Measurements from ENCODE around the gene ZDHHC12.

ZDHHC12 gene

GRCh38 chr9:128750926-128751595, 27.1 kb upstream of the ZDHHC12 start:
- Histone ChIP-seq H3K4me1 (ENCODE audit: control insufficient read depth, insufficient read depth, low read length) (no peaks in the 10 kb centered on the region), H3K36me3 (ENCODE audit: control insufficient read depth, insufficient read depth, low read length) (peaks cover 14% of the 10 kb centered on the region), H3K9ac (ENCODE audit: low read length) (no peak overlapping the region), H3K27me3 (ENCODE audit: control insufficient read depth, insufficient read depth, low read length) (no peaks in the 10 kb centered on the region), H3K4me3 (ENCODE audit: low read length) (no peak overlapping the region), H3K27ac (ENCODE audit: low read depth, low read length) (no peak overlapping the region)

GRCh38 chr9:128747241-128747640, 23.3 kb upstream of the ZDHHC12 start:
- H3K4me3 ChIP-seq (ENCODE audit: low read length) = no peak overlapping the region
- H3K27ac ChIP-seq (ENCODE audit: low read depth, low read length) = no peak overlapping the region

GRCh38 chr9:128743421-128743820, 19.5 kb upstream of the ZDHHC12 start:
- H3K9ac ChIP-seq (ENCODE audit: low read length) = no peak overlapping the region
- no peaks in the 10 kb centered on the region for H3K27me3 ChIP-seq (ENCODE audit: control insufficient read depth, insufficient read depth, low read length)
- no peaks in the 10 kb centered on the region for H3K4me1 ChIP-seq (ENCODE audit: control insufficient read depth, insufficient read depth, low read length)
- no peak overlapping the region for H3K27ac ChIP-seq (ENCODE audit: low read depth, low read length)
- peaks cover 15% of the 10 kb centered on the region for H3K36me3 ChIP-seq (ENCODE audit: control insufficient read depth, insufficient read depth, low read length)
- H3K4me3 ChIP-seq (ENCODE audit: low read length) = no peak overlapping the region

More at GRCh38 chr9:128747241-128747640, 23.3 kb upstream of the ZDHHC12 start:
- no peaks in the 10 kb centered on the region for H3K4me1 ChIP-seq (ENCODE audit: control insufficient read depth, insufficient read depth, low read length)
- no peaks in the 10 kb centered on the region for H3K36me3 ChIP-seq (ENCODE audit: control insufficient read depth, insufficient read depth, low read length)
- no peaks in the 10 kb centered on the region for H3K27me3 ChIP-seq (ENCODE audit: control insufficient read depth, insufficient read depth, low read length)
- no peak overlapping the region for H3K9ac ChIP-seq (ENCODE audit: low read length)

DNA sequence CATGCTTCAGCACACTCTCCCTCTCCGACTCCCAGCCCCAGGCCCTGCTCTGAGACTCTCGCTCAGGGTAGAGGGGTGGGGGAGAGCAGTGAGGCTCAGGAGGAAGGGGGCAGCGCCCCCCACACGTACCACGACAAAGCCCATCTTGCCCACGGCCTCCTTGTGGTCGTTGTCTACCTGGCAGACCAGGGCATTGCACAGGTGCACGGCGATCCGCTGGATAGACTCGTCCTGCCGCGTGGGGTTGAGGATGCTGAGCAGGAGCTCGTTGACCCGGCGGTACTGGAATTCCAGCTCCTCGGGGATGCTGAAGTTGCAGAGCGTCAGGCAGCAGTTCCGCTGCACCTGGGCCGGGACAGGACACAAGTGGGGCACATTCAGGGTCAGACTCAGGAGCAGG, 18.5 kb upstream of the ZDHHC12 start:
- Histone ChIP-seq H3K36me3 (ENCODE audit: control insufficient read depth, insufficient read depth, low read length) (peaks cover 16% of the 10 kb centered on the region), H3K4me1 (ENCODE audit: control insufficient read depth, insufficient read depth, low read length) (no peaks in the 10 kb centered on the region), H3K9ac (ENCODE audit: low read length) (no peak overlapping the region), H3K27me3 (ENCODE audit: control insufficient read depth, insufficient read depth, low read length) (no peaks in the 10 kb centered on the region), H3K27ac (ENCODE audit: low read depth, low read length) (no peak overlapping the region), H3K4me3 (ENCODE audit: low read length) (no peak overlapping the region)

- Histone ChIP-seq H3K36me3 (ENCODE audit: control insufficient read depth, insufficient read depth, low read length) (peaks cover 19% of the 10 kb centered on the region), H3K4me3 (ENCODE audit: low read length) (no peak overlapping the region), H3K4me1 (ENCODE audit: control insufficient read depth, insufficient read depth, low read length) (no peaks in the 10 kb centered on the region), H3K27me3 (ENCODE audit: control insufficient read depth, insufficient read depth, low read length) (no peaks in the 10 kb centered on the region), H3K9ac (ENCODE audit: low read length) (no peak overlapping the region), H3K27ac (ENCODE audit: low read depth, low read length) (no peak overlapping the region)
These were observed 11.4 kb upstream of the ZDHHC12 start for GRCh38 chr9:128735373-128735772.

GRCh38 chr9:128733256-128733655, 9.3 kb upstream of the ZDHHC12 start:
- Histone ChIP-seq H3K27me3 (ENCODE audit: control insufficient read depth, insufficient read depth, low read length) (no peaks in the 10 kb centered on the region), H3K4me1 (ENCODE audit: control insufficient read depth, insufficient read depth, low read length) (no peaks in the 10 kb centered on the region), H3K9ac (ENCODE audit: low read length) (no peak overlapping the region), H3K36me3 (ENCODE audit: control insufficient read depth, insufficient read depth, low read length) (peaks cover 9% of the 10 kb centered on the region), H3K4me3 (ENCODE audit: low read length) (no peak overlapping the region), H3K27ac (ENCODE audit: low read depth, low read length) (no peak overlapping the region)

DNA sequence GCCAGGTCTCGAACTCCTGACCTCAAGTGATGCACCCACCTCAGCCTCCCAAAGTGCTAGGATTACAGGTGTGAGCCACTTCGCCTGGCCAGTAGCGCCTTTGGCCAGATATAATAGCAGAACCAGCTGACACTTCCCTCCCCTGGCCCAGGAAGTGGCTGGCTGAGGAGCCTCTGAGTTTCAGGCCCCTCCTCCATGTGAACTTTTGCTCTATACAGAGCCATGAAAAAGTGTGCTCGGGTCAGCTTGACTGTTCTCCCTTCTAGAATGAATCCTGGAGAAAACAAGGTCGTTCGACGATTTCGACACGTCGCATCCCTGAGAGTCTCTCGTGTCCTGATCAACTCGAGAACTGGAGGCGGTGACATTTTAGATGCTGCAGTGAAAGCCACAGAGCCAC, 8.6 kb upstream of the ZDHHC12 start:
- Histone ChIP-seq H3K9ac (ENCODE audit: low read length) (no peak overlapping the region), H3K27ac (ENCODE audit: low read depth, low read length) (no peak overlapping the region), H3K4me1 (ENCODE audit: control insufficient read depth, insufficient read depth, low read length) (no peaks in the 10 kb centered on the region), H3K27me3 (ENCODE audit: control insufficient read depth, insufficient read depth, low read length) (no peaks in the 10 kb centered on the region), H3K4me3 (ENCODE audit: low read length) (no peak overlapping the region), H3K36me3 (ENCODE audit: control insufficient read depth, insufficient read depth, low read length) (peaks cover 9% of the 10 kb centered on the region)

DNA sequence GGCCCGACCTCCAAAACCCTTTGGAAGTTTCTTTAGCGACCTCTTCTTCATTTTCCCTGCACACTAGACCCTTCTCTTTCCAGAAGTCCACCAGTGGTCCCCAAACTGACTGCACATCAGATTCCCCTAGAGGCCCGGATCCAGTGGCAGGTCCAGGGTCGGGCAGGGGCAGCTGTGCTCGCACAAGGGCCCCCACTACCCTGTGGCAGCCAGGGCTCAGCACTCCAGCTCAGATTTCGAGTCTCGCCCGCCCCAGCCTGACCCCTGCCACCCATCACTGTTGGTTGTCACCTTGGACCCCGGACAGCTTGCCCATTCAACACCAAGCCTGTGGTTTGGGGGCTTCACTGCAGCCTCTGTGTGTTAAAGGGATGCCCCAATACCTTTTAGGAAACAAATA, 7.8 kb upstream of the ZDHHC12 start:
- no peaks in the 10 kb centered on the region for H3K4me1 ChIP-seq (ENCODE audit: control insufficient read depth, insufficient read depth, low read length)
- peaks cover 5% of the 10 kb centered on the region for H3K36me3 ChIP-seq (ENCODE audit: control insufficient read depth, insufficient read depth, low read length)
- no peak overlapping the region for H3K9ac ChIP-seq (ENCODE audit: low read length)
- H3K27ac ChIP-seq (ENCODE audit: low read depth, low read length) = no peak overlapping the region
- H3K4me3 ChIP-seq (ENCODE audit: low read length) = no peak overlapping the region
- H3K27me3 ChIP-seq (ENCODE audit: control insufficient read depth, insufficient read depth, low read length) = no peaks in the 10 kb centered on the region

GRCh38 chr9:128731093-128731492, 7.2 kb upstream of the ZDHHC12 start:
- H3K4me1 ChIP-seq (ENCODE audit: control insufficient read depth, insufficient read depth, low read length) = no peaks in the 10 kb centered on the region
- H3K9ac ChIP-seq (ENCODE audit: low read length) = no peak overlapping the region
- no peaks in the 10 kb centered on the region for H3K27me3 ChIP-seq (ENCODE audit: control insufficient read depth, insufficient read depth, low read length)
- no peak overlapping the region for H3K27ac ChIP-seq (ENCODE audit: low read depth, low read length)
- H3K36me3 ChIP-seq (ENCODE audit: control insufficient read depth, insufficient read depth, low read length) = peaks cover 5% of the 10 kb centered on the region
- H3K4me3 ChIP-seq (ENCODE audit: low read length) = no peak overlapping the region

GRCh38 chr9:128729766-128730517, 6.0 kb upstream of the ZDHHC12 start:
- H3K27me3 ChIP-seq (ENCODE audit: control insufficient read depth, insufficient read depth, low read length) = no peaks in the 10 kb centered on the region
- H3K36me3 ChIP-seq (ENCODE audit: control insufficient read depth, insufficient read depth, low read length) = peaks cover 5% of the 10 kb centered on the region
- no peak overlapping the region for H3K27ac ChIP-seq (ENCODE audit: low read depth, low read length)
- no peak overlapping the region for H3K4me3 ChIP-seq (ENCODE audit: low read length)
- no peaks in the 10 kb centered on the region for H3K4me1 ChIP-seq (ENCODE audit: control insufficient read depth, insufficient read depth, low read length)
- H3K9ac ChIP-seq (ENCODE audit: low read length) = no peak overlapping the region

- Histone ChIP-seq H3K4me1 (ENCODE audit: control insufficient read depth, insufficient read depth, low read length) (no peaks in the 10 kb centered on the region), H3K27ac (ENCODE audit: low read depth, low read length) (no peak overlapping the region)
These were observed 5.4 kb upstream of the ZDHHC12 start for GRCh38 chr9:128729302-128729701.

GRCh38 chr9:128728298-128728697, 4.4 kb upstream of the ZDHHC12 start:
- Histone ChIP-seq H3K9ac (ENCODE audit: low read length) (no peak overlapping the region), H3K27ac (ENCODE audit: low read depth, low read length) (no peak overlapping the region)

More at GRCh38 chr9:128729302-128729701, 5.4 kb upstream of the ZDHHC12 start:
- Histone ChIP-seq H3K36me3 (ENCODE audit: control insufficient read depth, insufficient read depth, low read length) (no peaks in the 10 kb centered on the region), H3K27me3 (ENCODE audit: control insufficient read depth, insufficient read depth, low read length) (no peaks in the 10 kb centered on the region), H3K9ac (ENCODE audit: low read length) (no peak overlapping the region), H3K4me3 (ENCODE audit: low read length) (no peak overlapping the region)

More at GRCh38 chr9:128728298-128728697, 4.4 kb upstream of the ZDHHC12 start:
- H3K4me1 ChIP-seq (ENCODE audit: control insufficient read depth, insufficient read depth, low read length) = no peaks in the 10 kb centered on the region
- H3K4me3 ChIP-seq (ENCODE audit: low read length) = no peak overlapping the region
- no peaks in the 10 kb centered on the region for H3K27me3 ChIP-seq (ENCODE audit: control insufficient read depth, insufficient read depth, low read length)
- H3K36me3 ChIP-seq (ENCODE audit: control insufficient read depth, insufficient read depth, low read length) = no peaks in the 10 kb centered on the region

Measured in rectal smooth muscle tissue (tissue), 1 donor.